ENCODE measurements around the gene DYDC1. TPM values are rescaled to one million over a fixed set of nuclear protein-coding genes. Genes with fewer than 3 reads are reported as not detected.
"Not testable (repeated sequence)": the region's sequence is repeated elsewhere in the genome, so short reads cannot be mapped to it uniquely, and the experiment has no call there.

DYDC1 gene
- polyA plus RNA-seq, 1 donor = 0.45 TPM

DNA sequence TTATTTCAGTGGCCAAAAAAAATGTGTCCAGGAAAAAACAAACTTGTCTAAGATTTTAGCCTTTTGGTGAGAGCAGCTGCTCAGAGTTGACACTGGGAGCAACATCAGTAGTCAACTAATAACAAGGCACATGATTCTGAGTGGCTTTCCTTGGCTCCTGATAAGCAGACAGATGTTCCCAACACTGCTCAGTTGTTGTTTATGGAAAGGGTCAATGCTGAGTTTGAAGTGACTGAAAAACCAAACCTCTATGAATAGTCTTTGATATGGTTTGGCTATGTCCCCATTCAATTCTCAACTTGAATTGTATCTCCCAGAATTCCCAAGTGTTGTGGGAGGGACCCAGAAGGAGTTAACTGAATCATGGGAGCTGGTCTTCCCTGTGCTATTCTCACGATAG, 12.3 kb downstream of the DYDC1 start:
- no peak for DNase-seq

DNA sequence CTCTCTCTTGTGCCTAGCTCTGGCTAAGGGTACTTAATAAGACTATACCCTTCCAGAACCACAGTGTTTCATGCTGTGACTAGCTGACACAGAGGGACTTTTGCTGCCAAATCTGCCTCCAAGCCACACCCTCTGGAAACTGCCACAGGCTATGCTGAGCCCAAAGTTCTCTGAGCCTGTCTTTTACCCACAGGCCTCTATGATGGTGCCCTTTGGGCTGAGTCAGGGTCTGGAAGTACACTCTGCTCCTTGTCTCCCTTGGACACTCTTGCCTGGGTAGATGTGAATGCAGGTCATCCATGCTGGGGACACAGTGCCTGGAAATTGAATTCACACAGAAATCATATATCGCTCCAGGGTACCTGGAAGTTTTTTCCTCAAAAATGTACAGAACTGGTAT, 22.6 kb downstream of the DYDC1 start:
- DNase-seq = no peak

DNA sequence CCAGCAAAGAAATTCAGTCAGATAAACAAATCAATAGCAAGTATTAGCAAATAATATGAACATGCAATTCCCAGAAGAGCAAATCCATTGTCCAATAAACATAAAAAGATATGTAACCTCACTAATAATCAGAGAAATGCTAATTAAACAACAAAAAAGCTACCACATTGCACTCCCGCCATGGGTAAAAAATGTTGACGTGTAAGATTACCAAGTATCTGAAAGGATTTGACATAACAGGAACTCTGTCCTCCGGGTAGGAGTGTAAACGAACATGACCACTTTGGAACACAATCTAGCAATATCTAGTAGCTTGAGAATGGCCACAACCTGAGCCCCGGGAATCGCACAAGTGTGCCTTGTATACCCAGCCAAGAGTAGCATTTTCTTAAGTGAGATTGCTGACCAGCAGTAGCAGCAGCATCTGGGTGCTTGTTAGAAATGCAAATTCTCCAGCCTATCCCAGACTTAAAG, 31.6 kb downstream of the DYDC1 start:
- DNase-seq = no peak

DNA sequence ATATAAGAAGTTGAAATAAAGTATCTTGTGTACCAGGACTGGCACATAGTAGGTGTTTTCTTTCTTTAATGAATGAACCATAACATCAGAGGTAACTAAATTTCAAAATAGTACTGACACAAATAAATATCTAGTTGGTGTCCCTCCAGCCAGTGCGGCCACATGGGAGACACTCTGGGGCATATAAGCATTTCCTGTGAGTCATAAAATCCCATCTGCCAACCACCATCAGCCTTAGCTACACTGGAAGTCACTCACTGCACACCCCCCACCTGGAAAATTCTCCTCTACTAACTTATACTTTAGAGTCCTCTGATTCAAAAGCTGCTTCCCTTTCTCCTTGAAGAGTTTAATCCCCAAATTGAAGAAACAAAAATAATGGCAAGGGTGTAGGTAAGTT, 32.5 kb downstream of the DYDC1 start:
- DNase-seq = no peak

DNA sequence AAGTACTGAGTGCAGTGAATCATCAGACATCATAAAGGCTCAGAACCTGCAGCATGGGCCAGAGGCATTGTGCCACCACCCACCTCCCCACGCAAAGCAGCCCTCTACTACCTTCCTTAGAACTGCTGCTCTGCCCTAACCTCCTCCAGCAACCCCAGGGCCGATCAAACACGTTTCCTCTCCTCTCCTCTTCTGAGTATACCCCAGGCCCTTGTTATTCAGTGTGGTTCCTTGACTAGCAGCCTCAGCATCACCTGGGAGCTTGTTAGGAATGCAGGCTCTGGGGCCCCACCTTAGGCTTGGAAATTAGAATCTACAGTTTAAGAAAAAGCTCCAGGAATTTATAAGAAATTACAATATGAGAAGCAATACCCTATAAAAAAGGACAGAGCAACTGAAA, 33.2 kb downstream of the DYDC1 start:
- no peak for DNase-seq

DNA sequence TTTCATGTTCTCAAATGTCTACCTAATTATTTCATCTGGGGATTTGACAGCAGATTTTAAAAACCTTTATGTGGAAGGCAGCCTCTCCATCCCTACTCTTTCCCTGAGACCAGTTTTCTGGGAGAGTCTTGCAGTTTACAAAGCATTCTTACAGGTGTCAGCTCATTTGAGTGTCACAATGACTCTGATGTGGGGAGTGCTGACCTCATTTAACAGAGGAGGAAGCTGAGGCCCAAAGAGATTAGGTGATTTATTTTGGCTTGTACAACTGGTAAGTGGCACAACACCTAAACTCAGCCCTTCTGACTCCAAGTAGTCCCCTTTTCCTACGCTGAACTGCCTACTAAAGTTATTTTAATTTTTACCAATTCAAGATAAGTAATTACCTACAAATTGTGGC, 33.8 kb downstream of the DYDC1 start:
- DNase-seq = no peak

DNA sequence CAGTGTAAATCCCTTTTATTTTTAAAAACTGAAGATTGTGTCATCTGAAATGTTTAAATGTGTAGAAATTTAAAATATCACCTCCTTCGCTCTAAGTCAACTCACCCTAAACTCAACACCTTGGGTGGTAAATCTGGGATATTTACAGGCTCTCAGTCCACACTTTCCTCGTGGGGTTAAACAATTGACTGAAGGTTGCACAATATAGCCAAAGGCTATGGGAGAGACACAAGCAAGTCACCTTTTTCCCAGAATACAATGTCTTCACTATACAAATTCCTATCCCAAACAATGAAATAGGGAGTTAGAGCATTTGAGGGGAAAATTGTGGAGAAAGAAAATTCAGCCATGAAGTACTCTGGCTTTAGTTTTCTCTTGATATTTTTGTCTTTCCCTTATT, 34.4 kb downstream of the DYDC1 start:
- DNase-seq = no peak

DNA sequence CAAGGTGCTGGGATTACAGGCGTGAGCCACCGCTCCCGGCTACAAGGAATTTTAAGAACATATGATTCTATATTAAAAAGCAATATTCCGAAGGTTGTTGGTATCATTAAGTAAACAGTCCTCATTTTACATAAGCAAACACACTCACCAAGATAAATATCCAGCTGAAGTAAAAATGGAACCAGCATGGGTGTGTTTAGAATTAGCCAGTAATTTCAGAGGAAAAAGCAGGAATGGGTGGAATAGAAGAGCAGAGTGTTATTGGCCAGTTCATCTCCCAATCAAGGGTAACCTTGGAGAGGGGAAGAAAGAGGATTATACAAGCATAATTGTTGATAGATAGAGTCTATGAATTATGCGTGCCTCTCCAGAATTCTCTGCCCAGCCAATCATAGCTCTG, 35.4 kb downstream of the DYDC1 start:
- DNase-seq = no peak

DNA sequence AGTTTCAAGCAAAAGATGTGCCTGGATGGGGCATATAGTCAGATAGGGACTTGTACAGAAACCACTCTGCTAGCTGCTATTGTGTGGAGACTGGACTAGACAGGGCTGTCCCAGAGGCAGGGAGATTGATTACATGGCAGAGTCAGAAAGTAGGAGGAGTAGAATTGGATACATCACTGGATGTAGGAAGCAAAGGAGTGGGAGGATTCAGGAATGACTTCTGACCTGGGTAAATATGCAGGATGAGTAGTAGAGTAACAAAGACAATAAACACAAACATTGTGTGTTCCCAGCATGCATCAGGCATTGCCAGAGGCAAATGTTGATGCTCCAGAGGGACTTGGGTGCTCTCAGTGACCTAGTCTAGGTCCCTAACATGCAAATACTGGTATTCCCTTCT, 36.2 kb downstream of the DYDC1 start:
- DNase-seq = peak; percentile 13

DNA sequence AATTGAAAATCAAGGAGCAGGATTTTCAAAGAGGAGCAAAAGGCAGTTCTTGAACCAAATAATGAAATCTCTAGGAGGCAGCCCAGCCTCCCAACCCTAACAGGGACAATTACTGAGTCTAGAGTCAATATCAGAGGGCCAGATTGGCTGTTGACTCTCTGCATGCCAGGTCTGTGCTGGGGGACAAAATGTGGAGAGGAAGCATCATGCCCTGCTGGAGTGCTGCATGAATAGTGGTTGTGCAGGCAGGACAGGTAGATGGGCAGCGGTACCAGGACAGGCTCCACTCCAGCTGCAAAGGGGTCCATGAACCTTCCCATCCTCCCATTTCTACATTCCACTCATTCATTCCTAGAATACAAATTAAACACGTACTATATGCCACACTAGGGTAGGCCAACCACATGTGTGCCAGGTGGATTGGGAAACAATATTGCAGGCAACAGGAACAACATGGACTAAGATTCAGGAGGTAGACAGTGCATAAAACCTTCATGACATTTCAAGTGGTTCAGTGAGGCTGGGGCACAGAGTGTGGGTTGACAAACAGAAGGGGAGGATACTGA, 36.7 kb downstream of the DYDC1 start:
- no peak for DNase-seq

DNA sequence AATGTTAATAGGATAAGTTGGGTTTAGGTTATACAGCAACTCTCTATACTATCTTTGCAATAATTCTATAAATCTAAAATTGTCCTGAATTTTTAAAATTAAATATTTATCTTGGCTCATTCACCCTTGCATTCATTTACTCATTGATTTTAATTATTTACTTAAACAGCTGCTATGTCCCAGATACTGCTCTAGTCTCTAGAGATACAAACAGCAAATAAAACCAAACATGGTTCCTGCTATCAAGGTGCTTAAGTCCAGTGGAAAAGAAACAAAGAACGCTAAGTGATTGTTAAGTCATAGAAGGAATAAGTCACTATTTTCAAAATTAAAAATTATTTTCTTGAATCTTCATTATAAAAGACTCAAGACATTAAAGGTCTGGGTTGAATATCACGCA, 37.2 kb downstream of the DYDC1 start:
- no peak for DNase-seq

DNA sequence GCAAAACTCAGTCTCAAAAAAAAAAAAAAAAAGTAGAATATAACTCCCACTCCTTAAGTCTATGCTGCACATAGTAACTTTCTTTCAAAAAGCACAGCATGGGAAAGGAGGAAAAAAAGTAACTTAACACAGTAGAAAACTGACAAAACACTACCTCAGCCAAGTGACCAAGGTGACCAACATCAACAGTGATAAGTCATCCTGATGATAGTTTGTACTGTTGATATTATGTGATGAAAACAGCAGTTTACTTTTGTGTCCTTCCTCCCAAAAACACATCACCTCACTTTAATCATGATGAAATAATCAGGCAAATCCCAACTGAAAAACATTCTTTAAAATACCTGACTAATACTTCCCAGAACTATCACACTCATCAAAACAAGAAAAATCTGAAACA, 37.8 kb downstream of the DYDC1 start:
- no peak for DNase-seq

DNA sequence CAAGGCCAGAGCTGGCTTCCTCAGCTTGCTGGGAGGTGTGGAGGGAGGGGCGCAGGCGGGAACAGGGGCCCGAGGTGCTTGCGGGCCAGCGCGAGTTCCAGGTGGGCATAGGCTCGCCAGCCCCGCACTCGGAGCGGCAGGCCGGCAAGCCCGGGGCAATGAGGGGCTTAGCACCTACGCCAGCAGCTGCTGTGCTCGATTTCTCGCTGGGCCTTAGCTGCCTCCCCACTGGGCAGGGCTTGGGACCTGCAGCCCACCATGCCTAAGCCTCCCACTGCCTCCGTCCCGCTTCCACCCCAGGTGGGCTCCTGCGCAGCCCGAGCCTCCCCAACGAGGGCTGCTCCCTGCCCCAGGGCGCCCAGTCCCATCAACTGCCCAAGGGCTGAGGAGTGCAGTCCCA, 41.2 kb downstream of the DYDC1 start:
- no peak for DNase-seq

DNA sequence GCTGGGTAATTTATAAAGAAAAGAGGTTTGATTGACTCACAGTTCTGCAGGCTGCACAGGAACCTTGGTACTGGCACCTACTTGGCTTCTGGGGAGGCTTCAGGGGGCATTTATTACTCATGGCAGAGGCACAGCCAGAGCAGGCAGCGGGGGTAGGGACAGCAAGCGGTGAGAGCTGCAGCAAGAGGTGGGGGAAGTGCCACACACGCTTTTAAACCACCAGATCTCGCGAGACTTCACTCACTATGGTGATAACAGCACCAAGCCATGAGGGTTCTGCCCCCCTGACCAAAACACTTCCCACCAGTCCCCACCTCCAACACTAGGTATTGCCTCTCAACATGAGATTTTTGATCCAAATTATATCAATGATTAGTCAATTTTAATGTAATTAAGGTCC, 43.0 kb downstream of the DYDC1 start:
- DNase-seq = no peak

DNA sequence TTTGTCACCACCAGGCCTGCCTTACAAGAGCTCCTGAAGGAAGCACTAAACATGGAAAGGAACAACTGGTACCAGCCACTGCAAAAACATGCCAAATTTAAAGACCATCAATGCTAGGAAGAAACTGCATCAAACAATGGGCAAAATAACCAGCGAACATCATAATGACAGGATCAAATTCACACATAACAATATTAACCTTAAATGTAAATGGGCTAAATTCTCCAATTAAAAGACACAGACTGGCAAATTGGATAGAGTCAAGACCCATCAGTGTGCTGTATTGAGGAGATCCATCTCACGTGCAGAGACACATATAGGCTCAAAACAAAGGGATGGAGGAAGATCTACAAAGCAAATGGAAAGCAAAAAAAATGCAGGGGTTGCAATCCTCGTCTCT, 50.6 kb downstream of the DYDC1 start:
- DNase-seq = not testable (repeated sequence)

DNA sequence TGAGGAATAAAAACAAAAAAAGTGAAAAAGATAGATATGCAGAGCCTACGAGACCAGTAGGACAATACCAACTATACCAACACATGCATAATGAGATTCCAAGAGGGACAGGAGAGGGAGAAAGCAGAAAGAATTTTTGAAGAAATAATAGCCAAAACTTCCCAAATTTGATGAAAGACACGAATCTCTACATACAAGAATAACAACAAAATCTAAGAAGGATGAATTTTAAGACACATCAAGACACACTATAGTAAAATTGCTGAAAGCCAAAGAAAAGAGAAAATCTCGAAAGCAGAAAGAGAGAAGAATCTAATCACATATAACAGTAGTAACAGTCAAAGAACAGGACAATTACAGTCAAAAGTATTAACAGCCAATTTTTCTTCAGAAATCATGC, 59.6 kb downstream of the DYDC1 start:
- no peak for DNase-seq

DNA sequence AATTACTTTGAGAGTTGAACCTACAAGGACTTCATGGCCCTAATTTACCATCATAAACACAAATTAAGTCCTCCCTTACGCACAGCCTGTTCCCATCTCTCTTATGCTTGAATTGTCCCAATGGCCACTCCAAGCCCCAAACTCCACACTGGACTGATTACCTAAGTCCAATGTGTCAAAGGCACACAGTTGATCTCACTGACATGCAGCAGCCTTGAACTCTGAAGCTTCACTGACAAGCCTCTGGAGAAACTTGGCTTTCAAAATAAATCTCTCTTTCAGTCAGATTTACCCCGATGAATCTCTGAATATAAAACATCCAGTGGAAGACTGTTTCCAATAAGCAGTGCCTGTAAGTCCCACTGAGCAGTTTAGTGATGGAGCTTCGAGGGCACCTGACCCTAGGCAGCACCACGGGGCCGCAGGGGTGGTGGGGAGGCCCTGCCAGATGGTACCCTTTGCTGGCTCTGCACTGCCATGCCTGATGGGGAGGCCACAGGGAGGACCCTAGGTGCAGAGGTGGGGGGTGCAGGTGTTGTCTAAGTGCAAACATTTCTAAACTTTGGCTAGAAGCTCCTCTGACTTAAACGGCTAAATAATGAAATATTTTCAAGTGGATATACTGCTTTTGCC, 63.8 kb downstream of the DYDC1 start:
- DNase-seq = no peak

DNA sequence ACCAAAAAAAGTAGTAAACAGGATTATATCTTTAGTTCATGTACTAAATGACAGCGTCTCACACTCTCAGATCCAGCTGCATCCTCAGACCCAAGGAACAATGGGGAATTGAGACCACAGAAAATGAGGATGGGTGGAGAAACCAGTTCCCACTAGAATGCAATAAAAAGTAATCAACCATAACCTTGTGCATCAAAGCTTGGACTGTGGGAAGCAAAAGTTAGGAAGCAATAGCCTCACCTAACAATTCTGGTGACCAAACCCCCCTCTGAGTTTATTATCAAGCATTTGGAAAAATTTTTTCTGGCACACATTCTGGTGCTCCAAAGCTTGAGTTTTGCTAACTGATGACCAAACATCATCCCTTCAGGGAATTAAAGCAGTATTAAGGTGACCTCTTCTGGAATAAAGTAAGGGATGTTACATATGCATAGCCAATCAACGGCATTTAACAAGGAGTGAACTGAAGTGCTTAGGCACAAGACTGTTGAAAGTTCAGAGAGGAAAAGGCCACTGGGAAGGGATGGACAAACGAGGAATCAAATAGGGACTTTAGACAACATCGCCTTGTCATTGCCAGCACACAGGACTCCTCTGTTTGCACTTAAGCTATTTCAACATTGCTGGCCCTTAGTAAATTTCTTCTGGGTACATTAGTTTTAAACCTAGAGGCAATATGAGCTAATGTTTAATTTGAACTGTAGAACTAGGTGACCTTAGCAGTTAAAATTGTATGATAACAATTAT, 65.9 kb downstream of the DYDC1 start:
- peak; percentile 47 for DNase-seq

DNA sequence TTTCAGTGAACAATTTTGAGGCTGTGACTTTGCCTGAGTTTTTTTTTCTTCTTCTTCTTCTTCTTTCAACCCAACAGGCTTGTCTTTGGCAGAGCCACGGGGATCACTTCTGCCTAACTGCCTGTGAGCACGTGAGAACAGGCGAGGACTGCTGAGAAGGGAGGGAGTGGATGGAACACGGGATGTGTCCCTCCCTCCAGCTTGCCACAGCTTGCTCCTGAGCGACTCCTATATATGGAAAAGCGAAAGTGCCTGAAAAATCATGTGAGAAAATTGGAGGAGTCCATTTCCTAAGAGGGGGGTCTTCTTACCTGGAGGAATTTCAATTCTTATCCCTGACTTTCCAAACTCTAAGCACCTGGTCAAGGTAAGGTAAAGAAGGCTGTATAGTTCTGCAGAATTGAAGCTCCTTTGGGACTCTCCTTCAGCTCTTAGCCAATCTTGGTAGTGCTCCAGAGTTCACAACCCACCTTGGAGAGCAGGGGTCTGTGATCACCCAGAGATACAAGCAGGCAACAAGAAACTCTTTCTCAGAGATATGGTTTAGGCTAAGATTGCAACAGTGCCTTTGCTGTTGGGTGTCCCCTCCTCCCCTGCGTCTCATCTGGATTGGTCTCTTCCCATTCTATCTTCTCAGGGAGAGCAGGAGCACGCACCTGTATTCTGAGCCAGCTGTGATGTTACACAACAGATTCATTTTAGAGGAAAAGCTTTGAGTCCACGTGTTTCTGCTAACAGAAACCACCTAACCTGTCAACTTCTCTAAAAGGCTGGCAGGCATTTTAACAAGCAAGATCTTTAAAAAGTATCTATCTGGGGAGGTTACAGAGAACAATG, 66.9 kb downstream of the DYDC1 start, which contains the start of gene MAT1A:
Gene MAT1A, minus strand, starts transcription at position 208 of the 837 bp plus-strand sequence. CDS start 235 bp downstream, outside the sequence.
- no peak for DNase-seq

DNA sequence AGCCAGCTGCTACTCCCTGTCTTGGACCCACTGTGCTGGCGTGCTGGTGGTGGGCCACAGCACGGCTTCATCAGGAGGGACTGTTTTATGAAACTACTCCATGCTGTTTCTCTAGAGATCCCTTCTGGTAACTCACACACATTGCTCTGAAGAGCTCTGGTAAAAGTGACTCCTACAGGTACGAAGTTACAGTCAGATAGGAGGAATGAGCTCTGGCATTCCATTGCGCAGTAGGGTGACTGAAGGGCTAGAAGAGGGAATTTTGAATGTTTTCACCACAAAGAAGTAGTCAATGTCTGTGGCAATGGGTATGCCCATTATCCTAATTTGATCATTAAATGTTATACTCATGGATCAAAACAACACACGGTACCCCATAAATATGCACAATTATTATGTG, 67.7 kb downstream of the DYDC1 start:
- no peak for DNase-seq
